K562 (cell line): Measurements from ENCODE around the gene DPEP1. TPM values are rescaled to one million over a fixed set of nuclear protein-coding genes. Genes with fewer than 3 reads are reported as not detected.

ENCODE experiments used
- CTBP1 ChIP-seq: fragments of 450-650 bp; IDR thresholded peaks from 2 replicates; pipeline ENCODE4 v1.6.1; 2016; ENCODE audit warnings: borderline replicate concordance
- ELF4 ChIP-seq: fragments of 450-650 bp; formaldehyde crosslinking; IDR thresholded peaks from 2 replicates; pipeline ENCODE4 v1.4.0; 2022; ENCODE audit warnings: missing genetic modification characterization
- HDAC1 ChIP-seq, 2 experiments: fragments of 450-650 bp; IDR thresholded peaks; 2 replicates each; pipeline ENCODE4 v1.6.1; 2016 to 2017; ENCODE audit warnings: inconsistent platforms in 1 of 2, mild to moderate bottlenecking in 1 of 2, moderate library complexity in 1 of 2
- SNIP1 ChIP-seq: fragments of 450-650 bp; IDR thresholded peaks from 2 replicates; pipeline ENCODE4 v1.7.1; 2017; ENCODE audit warnings: low read depth, mild to moderate bottlenecking
- TEAD2 ChIP-seq: fragments of 450-650 bp; IDR thresholded peaks from 2 replicates; pipeline ENCODE4 v1.6.1; 2016; ENCODE audit warnings: missing genetic modification characterization, control low read depth, missing compliant biosample characterization
- USF1 ChIP-seq: sonication (generic); formaldehyde crosslinking; IDR thresholded peaks from 2 replicates; pipeline ENCODE4 v1.9.0; 2022; ENCODE audit warnings: mild to moderate bottlenecking, missing genetic modification reagents
- polyA plus RNA-seq, 8 experiments: library from polyadenylated mRNA; depleted of rRNA in 4 of 8; stranded (reverse) in 5 of 8; unstranded in 3 of 8; fragments of >200 nt; fragmentation: Nextera tagmentation in 2 of 8; fragmentation: Illumina TruSeq in 1 of 8; extraction: Ambion mirVana in 2 of 8; extraction: Trizol in 1 of 8; gene quantifications; 2 replicates each; pipeline versions ENCODE4 v1.2.1 to v1.2.3, GENCODE V29; 2011 to 2014; ENCODE audit warnings: inconsistent platforms in 1 of 8, missing spikeins in 1 of 8
- total RNA-seq, 7 experiments: library from RNA; depleted of rRNA in 6 of 7; stranded (reverse); fragments of >200 nt in 6 of 7; fragmentation: Illumina TruSeq in 2 of 7; extraction: Trizol in 2 of 7; gene quantifications; 2 replicates each; pipeline versions ENCODE4 v1.2.1 to v1.2.3, GENCODE V29; 2011 to 2021; ENCODE audit warnings: low replicate concordance in 1 of 7
- TF ChIP-seq, protein P1 (sequence below): sonication (generic); formaldehyde crosslinking; IDR thresholded peaks from 2 replicates; pipeline ENCODE4 v1.8.0; 2023; ENCODE audit warnings: missing genetic modification reagents, mild to moderate bottlenecking, borderline replicate concordance
- TF ChIP-seq, protein P2 (sequence below): fragments of 450-650 bp; formaldehyde crosslinking; IDR thresholded peaks from 2 replicates; pipeline ENCODE4 v1.4.0; 2020; ENCODE audit warnings: mild to moderate bottlenecking, moderate library complexity
- TF ChIP-seq, protein P3 (sequence below), 2 experiments: IDR thresholded peaks; 2 replicates each; pipeline ENCODE4 v1.6.1; 2011; ENCODE audit warnings: borderline replicate concordance in 1 of 2, control low read depth in 1 of 2, low read depth in 1 of 2, low read length in 1 of 2, mild to moderate bottlenecking in 1 of 2, mixed read lengths in 1 of 2, moderate library complexity in 1 of 2; ENCODE audit not compliant: insufficient read depth in 1 of 2, insufficient read length in 1 of 2, poor library complexity in 1 of 2, severe bottlenecking in 1 of 2; ENCODE audit errors: extremely low read depth in 1 of 2
- TF ChIP-seq, protein P4 (sequence below), 2 experiments: fragments of 150-350 bp in 1 of 2; IDR thresholded peaks; 2 replicates each; pipeline ENCODE4 v1.6.1; 2012 to 2016; ENCODE audit warnings: low read depth in 2 of 2, low read length in 2 of 2, mild to moderate bottlenecking in 1 of 2, moderate library complexity in 1 of 2
- TF ChIP-seq, protein P5 (sequence below): fragments of 450-650 bp; IDR thresholded peaks from one replicate; pipeline ENCODE4 v1.6.1; 2018; ENCODE audit warnings: mild to moderate bottlenecking, moderate library complexity; ENCODE audit not compliant: partially characterized antibody

The DPEP1 gene
- total and polyA plus RNA-seq, 9 of the 15 experiments (the other 6 are each of a cell fraction or from before 2014, with no cell fraction given), result 0.14 to 0.31 (median 0.20) TPM; not detected in 6

- TF ChIP-seq CTBP1, result 0 out of 2 replicates have a peak, but pooled peaks have one; percentile 2
- 0 out of 4 replicates have a peak, but pooled peaks of 1 of the 2 experiments have one; percentile 10 for TF ChIP-seq HDAC1 (IDR thresholded peaks at IDR 0.05)
- no peak for TF ChIP-seq TEAD2 (tag)
- TF ChIP-seq, protein P1, sequence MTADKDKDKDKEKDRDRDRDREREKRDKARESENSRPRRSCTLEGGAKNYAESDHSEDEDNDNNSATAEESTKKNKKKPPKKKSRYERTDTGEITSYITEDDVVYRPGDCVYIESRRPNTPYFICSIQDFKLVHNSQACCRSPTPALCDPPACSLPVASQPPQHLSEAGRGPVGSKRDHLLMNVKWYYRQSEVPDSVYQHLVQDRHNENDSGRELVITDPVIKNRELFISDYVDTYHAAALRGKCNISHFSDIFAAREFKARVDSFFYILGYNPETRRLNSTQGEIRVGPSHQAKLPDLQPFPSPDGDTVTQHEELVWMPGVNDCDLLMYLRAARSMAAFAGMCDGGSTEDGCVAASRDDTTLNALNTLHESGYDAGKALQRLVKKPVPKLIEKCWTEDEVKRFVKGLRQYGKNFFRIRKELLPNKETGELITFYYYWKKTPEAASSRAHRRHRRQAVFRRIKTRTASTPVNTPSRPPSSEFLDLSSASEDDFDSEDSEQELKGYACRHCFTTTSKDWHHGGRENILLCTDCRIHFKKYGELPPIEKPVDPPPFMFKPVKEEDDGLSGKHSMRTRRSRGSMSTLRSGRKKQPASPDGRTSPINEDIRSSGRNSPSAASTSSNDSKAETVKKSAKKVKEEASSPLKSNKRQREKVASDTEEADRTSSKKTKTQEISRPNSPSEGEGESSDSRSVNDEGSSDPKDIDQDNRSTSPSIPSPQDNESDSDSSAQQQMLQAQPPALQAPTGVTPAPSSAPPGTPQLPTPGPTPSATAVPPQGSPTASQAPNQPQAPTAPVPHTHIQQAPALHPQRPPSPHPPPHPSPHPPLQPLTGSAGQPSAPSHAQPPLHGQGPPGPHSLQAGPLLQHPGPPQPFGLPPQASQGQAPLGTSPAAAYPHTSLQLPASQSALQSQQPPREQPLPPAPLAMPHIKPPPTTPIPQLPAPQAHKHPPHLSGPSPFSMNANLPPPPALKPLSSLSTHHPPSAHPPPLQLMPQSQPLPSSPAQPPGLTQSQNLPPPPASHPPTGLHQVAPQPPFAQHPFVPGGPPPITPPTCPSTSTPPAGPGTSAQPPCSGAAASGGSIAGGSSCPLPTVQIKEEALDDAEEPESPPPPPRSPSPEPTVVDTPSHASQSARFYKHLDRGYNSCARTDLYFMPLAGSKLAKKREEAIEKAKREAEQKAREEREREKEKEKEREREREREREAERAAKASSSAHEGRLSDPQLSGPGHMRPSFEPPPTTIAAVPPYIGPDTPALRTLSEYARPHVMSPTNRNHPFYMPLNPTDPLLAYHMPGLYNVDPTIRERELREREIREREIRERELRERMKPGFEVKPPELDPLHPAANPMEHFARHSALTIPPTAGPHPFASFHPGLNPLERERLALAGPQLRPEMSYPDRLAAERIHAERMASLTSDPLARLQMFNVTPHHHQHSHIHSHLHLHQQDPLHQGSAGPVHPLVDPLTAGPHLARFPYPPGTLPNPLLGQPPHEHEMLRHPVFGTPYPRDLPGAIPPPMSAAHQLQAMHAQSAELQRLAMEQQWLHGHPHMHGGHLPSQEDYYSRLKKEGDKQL (CRISPR knock-in tag), result no peak
- TF ChIP-seq, protein P2, sequence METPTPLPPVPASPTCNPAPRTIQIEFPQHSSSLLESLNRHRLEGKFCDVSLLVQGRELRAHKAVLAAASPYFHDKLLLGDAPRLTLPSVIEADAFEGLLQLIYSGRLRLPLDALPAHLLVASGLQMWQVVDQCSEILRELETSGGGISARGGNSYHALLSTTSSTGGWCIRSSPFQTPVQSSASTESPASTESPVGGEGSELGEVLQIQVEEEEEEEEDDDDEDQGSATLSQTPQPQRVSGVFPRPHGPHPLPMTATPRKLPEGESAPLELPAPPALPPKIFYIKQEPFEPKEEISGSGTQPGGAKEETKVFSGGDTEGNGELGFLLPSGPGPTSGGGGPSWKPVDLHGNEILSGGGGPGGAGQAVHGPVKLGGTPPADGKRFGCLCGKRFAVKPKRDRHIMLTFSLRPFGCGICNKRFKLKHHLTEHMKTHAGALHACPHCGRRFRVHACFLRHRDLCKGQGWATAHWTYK (CRISPR knock-in tag), result peak; percentile 15; the same call in 1 of the 2 replicates
- TF ChIP-seq, protein P3, sequence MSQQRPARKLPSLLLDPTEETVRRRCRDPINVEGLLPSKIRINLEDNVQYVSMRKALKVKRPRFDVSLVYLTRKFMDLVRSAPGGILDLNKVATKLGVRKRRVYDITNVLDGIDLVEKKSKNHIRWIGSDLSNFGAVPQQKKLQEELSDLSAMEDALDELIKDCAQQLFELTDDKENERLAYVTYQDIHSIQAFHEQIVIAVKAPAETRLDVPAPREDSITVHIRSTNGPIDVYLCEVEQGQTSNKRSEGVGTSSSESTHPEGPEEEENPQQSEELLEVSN (IDR thresholded peaks at IDR 0.05; ENCODE audit: borderline replicate concordance in 1 of 2, extremely low read depth in 1 of 2, insufficient read depth in 1 of 2, insufficient read length in 1 of 2, low read depth in 1 of 2, low read length in 1 of 2, poor library complexity in 1 of 2, severe bottlenecking in 1 of 2), result peak in 1 of 2 experiments; percentile 52
- TF ChIP-seq, protein P4, sequence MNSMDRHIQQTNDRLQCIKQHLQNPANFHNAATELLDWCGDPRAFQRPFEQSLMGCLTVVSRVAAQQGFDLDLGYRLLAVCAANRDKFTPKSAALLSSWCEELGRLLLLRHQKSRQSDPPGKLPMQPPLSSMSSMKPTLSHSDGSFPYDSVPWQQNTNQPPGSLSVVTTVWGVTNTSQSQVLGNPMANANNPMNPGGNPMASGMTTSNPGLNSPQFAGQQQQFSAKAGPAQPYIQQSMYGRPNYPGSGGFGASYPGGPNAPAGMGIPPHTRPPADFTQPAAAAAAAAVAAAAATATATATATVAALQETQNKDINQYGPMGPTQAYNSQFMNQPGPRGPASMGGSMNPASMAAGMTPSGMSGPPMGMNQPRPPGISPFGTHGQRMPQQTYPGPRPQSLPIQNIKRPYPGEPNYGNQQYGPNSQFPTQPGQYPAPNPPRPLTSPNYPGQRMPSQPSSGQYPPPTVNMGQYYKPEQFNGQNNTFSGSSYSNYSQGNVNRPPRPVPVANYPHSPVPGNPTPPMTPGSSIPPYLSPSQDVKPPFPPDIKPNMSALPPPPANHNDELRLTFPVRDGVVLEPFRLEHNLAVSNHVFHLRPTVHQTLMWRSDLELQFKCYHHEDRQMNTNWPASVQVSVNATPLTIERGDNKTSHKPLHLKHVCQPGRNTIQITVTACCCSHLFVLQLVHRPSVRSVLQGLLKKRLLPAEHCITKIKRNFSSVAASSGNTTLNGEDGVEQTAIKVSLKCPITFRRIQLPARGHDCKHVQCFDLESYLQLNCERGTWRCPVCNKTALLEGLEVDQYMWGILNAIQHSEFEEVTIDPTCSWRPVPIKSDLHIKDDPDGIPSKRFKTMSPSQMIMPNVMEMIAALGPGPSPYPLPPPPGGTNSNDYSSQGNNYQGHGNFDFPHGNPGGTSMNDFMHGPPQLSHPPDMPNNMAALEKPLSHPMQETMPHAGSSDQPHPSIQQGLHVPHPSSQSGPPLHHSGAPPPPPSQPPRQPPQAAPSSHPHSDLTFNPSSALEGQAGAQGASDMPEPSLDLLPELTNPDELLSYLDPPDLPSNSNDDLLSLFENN (IDR thresholded peaks at IDR 0.05; ENCODE audit: low read depth in 2 of 2, low read length in 2 of 2), result no peak
- TF ChIP-seq, protein P5, sequence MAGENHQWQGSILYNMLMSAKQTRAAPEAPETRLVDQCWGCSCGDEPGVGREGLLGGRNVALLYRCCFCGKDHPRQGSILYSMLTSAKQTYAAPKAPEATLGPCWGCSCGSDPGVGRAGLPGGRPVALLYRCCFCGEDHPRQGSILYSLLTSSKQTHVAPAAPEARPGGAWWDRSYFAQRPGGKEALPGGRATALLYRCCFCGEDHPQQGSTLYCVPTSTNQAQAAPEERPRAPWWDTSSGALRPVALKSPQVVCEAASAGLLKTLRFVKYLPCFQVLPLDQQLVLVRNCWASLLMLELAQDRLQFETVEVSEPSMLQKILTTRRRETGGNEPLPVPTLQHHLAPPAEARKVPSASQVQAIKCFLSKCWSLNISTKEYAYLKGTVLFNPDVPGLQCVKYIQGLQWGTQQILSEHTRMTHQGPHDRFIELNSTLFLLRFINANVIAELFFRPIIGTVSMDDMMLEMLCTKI, result no peak
- peak; percentile 17; the same call in 1 of the 2 replicates for TF ChIP-seq ELF4 (CRISPR knock-in tag)
- 0 out of 2 replicates have a peak, but pooled peaks have one; percentile 29 for TF ChIP-seq SNIP1
- TF ChIP-seq USF1 (CRISPR knock-in tag), result no peak
These were observed 44.9 kb downstream of the DPEP1 start (continued) for GRCh38 chr16:89658221-89658879.
